NCI-H187 treated with DMSO at 0.1 percent for 48 hours (cell line): ENCODE data around the gene EVA1A.

Experiments used
- DNase-seq: peaks from one replicate; lab custom pipeline; 2025; lab: John Stamatoyannopoulos, UW

The EVA1A gene

DNA sequence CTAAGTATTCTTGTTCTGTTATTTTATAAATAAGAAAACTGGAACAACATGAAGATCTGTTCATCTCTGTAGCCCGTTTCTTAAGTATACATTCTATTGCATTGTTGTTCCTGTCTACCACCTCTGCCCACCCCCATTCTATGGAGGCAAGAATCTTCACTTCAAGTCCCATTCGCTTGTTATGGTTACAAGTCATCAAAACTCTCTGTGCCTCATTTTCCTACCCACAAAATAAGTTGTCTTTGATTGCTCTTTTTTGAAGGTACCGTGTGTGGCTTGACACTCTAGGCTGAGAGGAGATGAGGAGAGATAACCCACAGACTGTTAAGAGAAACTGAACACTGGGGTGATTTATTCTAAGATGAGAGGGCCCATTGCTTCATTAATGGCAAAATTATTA, 2.9 kb upstream of the EVA1A start:
- DNase-seq = no peak

DNA sequence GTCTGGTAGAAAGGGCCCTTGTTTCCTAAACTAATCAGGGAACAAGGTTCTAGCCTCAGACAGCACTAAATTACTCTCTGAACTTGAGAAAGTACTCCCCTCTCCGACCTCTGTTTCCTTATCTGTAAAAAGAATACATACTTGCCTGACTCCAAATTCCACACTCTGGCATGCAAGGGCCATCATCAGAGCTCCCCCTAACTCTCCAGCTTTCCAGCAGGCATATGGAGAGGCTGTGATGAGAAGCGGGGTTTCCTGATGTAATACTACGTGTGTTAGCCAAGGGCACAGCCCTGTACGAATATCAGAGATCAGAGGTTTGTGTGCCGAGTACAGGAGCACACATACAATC, 1.8 kb upstream of the EVA1A start:
- DNase-seq = no peak

DNA sequence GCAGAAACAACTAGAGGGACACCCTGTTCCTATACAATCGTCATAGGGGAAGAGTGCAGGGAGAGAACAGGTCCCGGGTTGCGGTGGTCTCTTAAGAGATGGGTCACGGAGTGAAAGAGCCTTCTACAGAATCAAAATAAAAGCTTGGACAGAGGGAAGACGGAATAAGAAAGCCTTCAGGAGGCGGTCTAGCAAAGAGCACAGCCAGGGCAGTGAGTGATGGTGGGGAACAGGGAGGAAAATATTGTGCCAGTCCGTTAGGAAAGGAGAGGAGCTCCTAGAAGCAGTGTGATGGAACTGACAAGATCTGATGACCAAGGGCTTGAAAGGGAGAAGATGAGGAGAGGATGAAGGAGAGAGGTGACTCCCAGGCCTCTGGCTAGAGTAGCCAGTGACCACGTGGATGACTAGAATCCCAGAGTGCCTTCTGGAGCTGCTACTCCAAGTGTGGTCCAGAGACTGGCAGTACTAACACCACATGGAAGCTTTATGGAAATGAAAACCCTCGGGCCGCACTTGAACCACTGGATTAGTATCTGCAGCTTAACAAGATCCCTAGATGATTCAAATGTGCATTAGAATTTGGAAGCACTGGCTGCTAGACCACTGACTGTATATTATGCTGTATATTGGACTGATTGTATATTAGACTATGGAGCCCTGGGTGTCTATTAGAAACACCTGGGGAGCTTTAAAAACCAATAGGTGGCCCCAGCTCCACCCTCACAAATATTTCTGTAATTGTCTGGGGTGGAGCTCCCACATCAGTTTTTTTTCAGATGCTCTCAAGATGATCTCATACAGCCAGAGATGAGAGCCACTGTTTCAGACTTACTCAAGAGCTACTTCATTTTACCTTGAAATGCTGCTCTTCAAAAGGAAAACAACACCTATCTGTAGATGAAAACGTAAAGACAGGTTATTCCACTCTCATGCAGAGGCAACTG, 1.1 kb upstream of the EVA1A start:
- DNase-seq = no peak

DNA sequence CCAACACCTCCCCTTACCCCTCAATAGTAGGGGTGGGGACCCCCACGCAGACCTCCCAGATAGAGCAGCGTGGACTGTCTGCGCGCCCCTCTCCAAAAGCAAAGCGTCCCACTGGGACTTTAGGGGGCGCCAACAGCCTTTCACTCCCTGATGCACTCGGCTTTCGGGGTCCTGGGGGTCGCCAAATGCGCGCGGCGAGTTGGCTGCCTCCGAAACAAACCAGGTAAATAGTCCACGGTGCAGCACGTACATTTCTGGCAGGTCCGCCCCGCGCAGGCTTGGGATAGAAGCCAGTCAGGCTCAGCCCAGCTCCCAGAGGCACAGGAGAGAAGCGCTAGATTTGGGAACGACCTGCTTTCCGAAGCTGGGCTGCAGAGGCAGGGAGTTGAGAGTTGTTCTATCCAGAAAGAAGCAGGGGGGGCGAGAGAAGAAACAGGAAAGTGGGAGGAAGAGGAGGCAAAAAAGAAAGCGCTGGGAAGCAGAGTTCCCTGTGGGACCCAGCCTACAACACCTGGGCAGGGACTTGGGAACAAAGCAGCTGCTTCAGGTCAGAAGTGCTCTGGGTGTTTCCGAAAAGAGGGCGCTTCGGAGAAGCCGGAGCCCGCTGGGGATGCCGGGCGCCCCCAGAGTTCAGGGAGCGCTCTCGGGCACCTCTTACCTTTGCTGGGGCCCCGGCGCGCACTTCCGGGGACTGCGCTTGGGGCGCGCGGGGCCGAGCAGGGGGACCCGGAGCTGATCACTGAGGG, 544 bp downstream of the EVA1A start:
- no peak for DNase-seq

DNA sequence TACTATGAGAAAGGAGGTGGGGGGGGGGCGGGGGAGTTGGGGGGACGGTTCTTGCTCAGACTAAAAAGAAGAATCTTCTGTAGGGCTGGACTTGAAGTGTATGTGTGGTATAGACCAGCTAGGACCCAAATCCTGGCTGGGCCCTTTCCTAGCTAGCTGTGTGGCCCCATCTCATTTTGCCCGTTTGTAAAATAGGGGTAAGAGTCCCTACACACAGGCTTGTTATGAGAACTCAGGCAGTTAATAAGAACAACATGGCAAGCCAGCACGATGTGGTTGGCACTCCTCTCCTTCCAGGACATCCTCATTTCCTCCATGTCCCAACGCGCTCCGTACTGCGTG, 1.1 kb downstream of the EVA1A start:
- DNase-seq = no peak

DNA sequence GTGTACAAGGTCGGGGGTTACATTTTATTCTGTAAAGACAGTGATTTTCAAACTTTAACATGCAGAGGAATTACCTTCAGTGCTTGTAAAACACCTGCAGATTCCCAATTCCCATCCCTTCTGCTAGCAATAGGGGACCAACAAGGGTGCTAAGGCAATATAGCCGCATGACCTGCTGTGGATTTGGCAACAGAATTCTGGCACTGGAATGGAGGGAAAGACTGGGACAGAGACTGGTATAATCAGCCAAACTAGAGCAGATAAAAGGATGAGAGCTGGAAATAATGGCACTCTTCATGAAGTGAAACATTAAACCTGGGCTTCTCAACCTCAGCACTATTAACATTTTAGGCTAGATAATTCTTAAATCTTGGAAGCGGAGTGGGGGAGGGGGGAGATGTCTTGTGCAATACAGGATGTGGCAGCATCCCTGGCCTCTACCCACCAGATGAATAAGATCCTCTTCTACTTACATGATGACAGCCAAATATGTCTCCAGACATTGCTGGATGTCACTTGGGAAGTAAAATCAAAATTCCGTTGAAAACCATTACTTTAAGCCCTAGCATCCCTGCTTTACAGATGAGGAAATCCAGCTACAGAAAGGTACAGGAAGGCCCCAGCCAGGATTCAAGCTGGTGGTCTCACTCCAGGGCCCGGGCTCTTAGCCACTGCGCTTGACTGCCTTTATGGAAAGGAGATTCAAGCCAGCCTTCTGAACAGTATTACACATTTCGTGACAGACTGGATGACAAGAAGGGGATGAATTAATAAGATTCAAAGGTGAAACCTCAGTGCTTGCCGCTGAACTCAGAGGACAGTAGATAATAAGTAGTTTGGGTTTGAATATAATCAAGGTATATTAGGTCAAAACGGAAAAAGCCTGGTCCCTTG, 1.7 kb downstream of the EVA1A start:
- DNase-seq = no peak

DNA sequence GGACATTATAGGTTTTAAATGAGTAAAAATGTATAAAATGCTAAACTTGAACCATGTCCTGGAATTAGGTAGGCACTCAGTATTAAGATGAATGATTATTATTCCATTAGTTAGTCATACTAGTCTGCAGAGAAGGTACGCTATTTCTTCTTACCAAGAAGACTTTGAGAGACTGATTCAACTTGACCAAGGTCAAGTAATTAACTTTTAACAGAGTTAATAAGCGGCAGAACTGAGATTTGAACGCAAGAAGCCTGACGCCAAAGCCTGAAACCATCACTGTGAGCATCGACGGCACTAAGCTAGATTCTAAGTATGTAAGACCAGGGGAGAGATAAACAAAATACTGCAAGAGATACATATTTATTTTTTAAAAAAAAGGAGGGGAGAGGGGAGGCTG, 2.6 kb downstream of the EVA1A start:
- DNase-seq = no peak

DNA sequence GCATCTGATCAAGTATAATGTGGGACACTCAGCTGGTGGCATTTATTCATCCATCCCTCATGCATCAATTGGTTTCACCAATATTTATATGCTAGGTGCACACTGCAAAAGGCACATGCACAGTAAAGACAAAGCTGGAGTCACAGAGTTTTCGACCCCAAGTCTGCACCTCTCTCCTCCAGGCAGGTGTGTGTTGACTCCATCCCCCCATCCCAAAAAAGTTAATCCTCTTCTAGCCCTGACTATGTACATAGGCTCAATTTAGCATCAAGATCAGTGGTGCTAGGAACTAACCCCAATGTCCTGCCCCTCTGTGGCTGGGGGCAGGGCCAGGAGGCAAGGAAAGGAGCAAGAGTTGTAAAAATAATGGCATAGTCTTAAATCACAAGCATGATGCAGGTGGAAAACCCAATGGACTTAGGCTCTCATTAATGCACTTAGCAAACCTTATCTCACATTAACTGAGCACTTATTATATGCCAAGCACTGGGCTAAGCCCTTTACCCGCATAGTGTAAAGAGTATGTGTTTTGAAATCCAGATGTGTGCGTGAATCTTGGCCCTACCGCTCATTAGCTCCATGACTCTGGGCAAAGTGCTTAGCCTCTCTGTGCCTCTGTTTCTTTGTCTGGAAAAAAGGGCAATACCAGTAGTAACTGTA, 3.1 kb downstream of the EVA1A start:
- DNase-seq = no peak

DNA sequence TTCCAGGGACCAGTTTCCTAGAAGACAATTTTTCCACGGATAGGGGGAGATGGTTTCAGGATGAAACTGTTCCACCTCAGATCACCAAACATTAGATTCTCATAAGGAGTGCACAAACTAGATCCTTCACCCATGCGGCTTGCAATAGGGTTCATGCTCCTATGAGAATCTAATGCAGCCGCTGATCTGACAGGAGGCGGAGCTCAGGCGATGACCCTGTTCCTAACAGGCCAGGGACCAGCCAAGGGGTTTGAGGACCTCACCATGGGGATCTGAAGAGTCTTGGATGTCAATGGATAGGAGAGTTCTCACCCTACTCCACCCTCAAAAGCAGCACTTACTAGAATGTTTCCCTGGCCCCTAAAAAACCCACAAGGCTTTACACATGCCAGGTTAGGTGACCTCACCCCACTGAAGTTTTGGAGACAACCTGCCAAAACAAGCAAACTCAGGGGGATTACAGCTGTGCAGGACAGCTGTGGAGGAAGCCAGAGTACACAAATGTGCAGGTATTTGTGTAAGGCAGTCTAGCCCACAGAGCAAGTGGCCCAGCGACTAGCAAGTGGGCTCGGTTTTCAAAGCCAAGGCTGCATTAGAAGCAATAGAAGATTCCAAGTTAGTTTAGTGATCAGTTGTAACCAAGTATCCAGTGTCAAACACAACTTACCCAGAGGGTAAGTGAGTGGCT, 3.9 kb downstream of the EVA1A start:
- no peak for DNase-seq

DNA sequence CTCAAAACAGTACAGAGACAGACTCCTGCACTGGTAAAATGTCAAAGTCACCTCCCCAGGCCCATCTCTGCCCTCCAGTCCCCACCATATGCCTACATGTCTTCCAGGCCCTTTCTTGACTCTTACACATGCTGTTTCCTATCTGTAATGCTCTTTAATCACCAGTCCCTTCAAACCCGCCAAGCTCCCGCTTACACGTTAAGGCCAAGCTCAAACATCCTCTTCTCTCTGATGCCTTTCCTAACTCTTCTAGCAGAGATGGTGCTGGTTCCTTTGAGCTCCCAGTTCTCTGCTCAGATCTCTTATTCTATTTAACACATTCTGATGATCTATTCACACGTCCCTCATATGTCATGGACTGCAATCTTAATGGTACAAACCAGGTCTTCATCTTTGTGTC, 5.0 kb downstream of the EVA1A start:
- DNase-seq = no peak

DNA sequence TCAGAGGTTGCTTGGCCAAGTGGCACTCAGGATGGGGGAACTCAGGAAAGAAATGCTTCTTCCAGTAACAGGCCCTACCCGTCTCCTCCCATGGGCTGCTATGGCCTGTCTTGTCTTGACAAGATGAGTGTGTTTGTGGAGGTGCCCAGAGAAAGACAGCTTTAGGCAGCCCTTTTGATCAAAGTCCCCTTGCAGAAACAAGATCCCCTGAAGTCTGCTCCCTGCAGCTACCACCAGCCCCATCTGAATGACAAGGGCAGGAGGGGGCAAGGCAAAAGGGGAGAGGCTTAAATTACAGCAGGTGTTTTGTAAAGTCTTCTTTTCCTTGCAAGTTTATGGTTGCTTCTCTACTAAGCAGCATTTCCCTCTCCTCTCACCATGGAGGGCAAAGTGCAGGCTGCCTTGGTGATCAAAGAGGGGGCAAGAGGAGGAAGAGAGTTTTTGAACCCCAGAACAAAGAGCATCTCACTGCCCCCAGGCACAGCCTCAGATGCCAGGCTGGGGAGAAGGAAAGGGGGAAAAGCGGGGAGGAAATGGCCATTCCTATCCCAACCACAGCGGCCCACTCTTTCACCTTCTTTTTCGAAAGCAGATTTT, 6.7 kb downstream of the EVA1A start:
- no peak for DNase-seq

DNA sequence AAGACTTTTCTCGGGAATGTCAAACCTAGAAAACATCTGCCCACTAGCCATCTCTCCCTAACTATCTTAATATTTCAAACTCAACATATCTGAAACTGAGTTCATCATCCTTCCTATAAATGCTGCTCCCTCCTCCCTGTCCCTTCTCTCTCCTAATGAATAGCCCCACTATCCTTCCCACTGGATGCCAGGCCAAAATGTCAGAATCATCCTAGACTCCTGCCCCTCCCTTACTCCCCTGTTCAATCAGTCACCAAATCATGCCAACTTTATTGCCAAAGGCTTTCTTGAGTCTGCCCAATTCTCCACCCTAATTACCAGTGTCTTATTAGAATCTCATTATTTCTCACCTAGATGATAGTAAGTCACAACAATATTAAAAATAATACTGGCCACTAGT, 8.5 kb downstream of the EVA1A start:
- no peak for DNase-seq

DNA sequence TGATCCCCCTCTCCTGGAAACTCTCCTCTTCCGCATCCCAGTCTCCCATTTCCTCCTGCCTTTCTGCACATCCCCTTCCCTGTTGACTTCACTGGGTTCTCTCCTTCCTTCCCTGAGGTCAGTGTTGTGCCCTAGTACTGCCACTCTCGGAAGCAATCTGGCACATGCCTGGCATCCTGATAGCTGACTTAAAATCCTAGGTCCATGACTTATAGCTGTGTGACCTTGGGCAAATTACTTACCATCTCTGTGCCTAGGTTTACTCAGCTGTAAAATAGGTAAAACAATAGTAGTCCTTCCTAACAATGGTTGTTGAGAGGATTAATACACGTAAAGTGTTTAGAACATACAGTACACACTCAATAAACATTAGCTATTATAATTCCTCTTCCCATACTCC, 9.3 kb downstream of the EVA1A start:
- no peak for DNase-seq

DNA sequence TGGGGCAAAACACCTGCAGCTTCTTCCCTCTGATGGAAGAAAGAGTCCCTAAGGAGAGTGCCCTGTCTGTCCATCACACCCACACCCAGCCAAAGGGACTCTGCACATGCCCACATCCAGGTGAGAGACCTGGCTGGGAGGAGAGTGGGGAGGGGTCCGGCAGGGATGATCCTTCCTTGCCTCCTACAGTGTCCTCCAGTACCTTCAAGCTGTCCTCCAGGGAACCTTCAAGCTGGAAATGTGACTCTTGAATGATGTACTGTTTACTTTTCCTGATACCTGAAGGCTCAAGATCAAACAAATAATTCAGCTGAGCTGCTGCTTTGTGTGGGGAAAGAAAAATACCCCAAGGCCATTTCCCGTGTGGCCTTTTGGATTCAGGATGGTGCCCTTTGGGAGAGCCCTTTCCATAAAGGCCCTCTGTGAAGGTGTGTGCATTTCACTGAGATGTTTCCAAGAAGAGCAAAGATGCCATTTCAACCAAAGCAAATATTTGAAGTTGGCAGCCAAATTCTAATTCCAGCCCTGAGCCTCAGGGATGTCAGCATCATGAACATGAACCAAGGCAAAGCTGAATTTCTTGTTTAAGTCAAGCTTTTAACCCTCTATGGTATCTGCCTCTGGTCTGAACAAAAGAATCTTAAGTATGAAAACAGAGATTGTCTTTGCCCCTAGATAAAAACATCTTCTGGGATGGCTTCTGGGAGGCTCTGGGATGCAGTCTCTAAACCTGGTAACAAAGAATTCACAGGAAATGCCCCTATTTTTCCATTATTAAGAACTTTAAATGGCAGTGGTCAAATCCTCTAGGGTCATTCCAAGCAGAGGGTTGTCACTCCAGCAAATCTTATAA, 11.1 kb downstream of the EVA1A start:
- no peak for DNase-seq

DNA sequence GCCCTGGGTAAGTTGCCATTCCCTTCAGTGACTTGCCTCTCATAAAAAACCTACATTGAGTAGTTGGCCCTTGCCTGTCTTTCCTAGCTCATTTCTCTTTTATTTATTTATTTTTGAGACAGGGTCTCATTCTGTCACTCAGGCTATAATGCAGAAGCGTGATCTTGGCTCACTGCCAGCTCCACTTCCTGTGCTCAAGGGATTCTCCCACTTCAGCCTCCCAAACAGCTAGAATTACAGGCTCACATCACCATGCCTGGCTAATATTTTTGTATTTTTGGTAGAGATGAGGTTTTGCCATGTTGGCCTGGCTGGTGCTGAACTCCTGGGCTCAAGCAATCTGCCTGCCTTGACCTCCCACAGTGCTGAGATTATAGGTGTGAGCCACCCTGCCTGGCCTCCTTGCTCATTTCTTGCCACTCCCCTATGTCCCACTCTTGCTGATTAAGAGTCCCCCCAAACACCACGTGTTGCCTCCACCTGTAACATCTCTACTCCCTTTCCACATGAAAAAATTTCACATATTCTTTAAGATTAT, 12.6 kb downstream of the EVA1A start:
- DNase-seq = no peak

DNA sequence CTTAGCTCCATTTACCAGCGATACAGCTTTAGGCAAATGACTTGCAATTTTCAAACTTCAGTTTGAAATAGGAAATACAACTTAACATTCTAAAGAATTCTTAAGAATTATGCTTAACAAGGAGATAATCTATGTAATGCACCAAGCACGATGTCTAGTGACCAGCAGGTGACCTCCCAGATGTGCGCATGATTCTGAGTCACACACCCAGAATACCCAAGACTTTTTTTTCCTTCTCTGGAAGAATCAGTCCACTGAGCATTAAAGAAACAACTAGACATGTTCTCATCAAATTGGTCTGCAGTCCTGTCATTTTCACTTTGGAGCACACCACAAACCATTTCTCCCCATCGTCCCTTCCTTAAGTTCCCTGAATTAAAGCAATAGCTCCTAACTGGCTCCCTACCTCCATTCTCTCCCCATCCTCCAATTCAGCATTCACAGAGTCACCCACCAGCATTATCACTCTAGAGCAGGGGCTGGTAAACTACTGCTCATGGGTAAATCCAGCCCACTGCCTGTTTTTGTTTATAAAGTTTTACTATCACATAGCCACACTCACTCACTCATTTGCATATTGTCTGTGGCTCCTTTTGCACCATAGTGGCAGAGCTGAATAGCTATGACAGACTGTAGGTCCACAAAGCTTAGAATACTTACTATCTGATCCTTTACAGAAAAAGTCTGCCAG, 13.2 kb downstream of the EVA1A start:
- no peak for DNase-seq

DNA sequence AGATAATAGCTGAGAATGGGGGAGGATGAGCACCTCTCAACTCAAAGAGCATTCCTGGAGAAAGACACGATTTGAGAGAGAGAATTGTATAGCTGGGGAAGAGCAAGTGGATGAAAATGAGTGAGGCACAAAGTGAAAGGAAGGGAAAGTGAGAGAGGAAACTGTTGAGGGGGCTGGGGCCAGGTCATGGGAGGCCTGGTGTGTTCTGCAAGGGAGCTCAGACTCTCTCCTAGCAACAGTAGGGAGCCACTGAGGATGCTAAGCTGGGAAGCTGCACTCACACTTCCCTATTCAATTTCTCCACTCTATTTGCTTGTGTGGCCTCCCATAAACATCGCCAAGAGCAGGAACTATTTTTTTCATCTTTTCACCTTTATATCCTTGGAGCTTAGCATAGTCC, 14.8 kb downstream of the EVA1A start:
- DNase-seq = no peak

DNA sequence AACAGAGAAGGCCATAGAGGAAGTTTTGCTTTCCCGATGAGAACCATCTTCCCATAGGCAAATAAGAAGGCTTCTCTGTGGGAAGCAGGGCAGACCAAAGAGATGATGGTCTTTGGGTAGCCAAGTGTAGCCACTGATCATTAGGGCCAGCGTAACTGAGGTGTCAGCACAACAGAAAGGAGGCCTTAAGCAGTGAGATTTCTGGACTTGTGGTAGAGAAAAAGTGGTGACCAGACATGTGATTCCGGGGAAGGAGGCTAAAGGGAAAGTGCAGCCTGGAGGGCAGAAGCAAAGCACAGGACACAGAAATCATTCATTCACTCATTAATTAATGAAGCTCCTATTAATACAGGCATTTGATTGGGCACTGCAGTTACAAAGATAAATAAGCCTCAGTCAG, 15.4 kb downstream of the EVA1A start:
- DNase-seq = no peak

DNA sequence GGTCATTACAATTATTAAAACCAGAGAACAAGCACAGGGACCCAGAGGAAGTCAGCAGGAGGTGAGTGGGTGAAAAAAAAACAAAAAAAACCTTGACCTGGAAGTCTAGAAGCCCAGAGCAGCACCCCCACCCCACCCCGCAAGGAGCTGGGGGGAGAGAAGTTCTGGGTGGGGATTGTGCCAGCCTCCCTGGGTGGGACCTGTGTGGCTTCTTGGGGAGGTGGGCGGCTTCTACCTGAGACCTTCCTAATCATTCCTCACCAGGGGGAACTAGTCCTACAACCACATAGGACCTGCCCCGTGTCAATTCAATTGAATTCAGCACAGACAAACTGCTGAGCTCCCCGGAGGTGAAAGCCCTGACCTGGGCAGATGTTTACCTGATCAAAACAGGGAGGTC, 17.3 kb downstream of the EVA1A start:
- no peak for DNase-seq
